T-cell (primary cell): ENCODE measurements around the gene ATP1A2. TPM values are rescaled to one million over a fixed set of nuclear protein-coding genes. Genes with fewer than 3 reads are reported as not detected.

Source experiments
- ATAC-seq, 4 experiments: fragments of 200-7000 bp in 3 of 4; fragments of 150-1000 bp in 1 of 4; cut with Tn5 transposase; replicated peaks in 1 of 4; 1 replicate in 3 of 4; 2 replicates in 1 of 4; pipeline ENCODE4 v1.10.0; 2021; ENCODE audit warnings: moderate library complexity in 3 of 4, mild to moderate bottlenecking in 2 of 4, moderate number of reproducible peaks in 1 of 4
- CTCF ChIA-PET, 2 donors: fragments of 300-600 bp; sonication (Branson Sonifier 250); formaldehyde crosslinking; loops; one replicate each; lab custom pipeline; 2022; ENCODE audit warnings: antibody characterized with exemption in 2 of 2; lab: Charles Lee
- POLR2A ChIA-PET, 2 donors: fragments of 300-600 bp; sonication (Branson Sonifier 250); formaldehyde crosslinking; loops; one replicate each; lab custom pipeline; 2022; ENCODE audit warnings: antibody characterized with exemption in 2 of 2; lab: Charles Lee
- DNase-seq, 35 experiments: peaks; one replicate each; pipeline versions ENCODE4 v3.0.0 to v3.0.0-alpha.2; 2013 to 2023
- H3K27ac ChIP-seq: one replicate; pipeline ENCODE4 v1.5.1; 2013; ENCODE audit warnings: low read length
- H3K27me3 ChIP-seq, 2 experiments: replicated peaks in 1 of 2; 1 replicate in 1 of 2; 2 replicates in 1 of 2; pipeline versions ENCODE4 v1.6.1 to v1.7.0; 2013; ENCODE audit warnings: low read length in 1 of 2, mixed read lengths in 1 of 2; ENCODE audit not compliant: control insufficient read depth in 2 of 2, insufficient read depth in 2 of 2; ENCODE audit errors: extremely low read depth in 1 of 2
- H3K36me3 ChIP-seq, 2 donors: 1 replicate in 1 of 2; 2 replicates in 1 of 2; pipeline versions ENCODE4 v1.6.1 to v1.7.0; 2013; ENCODE audit warnings: low read length in 1 of 2; ENCODE audit not compliant: control insufficient read depth in 2 of 2, insufficient read depth in 1 of 2; ENCODE audit errors: extremely low read depth in 1 of 2
- H3K4me1 ChIP-seq, 2 experiments: 1 replicate in 1 of 2; 2 replicates in 1 of 2; pipeline versions ENCODE4 v1.6.1 to v1.7.0; 2013; ENCODE audit warnings: low read length in 2 of 2, mixed read lengths in 1 of 2; ENCODE audit not compliant: insufficient read depth in 2 of 2, control insufficient read depth in 1 of 2; ENCODE audit errors: extremely low read depth in 1 of 2
- H3K4me3 ChIP-seq, 2 donors: 1 replicate in 1 of 2; 2 replicates in 1 of 2; pipeline versions ENCODE4 v1.5.1 to v1.7.0; 2013; ENCODE audit warnings: mild to moderate bottlenecking in 2 of 2, low read length in 1 of 2, moderate library complexity in 1 of 2; ENCODE audit not compliant: control insufficient read depth in 1 of 2; ENCODE audit errors: extremely low read depth in 1 of 2
- H3K9me3 ChIP-seq: 2 replicates; pipeline ENCODE4 v1.7.0; 2013
- H3K27ac Mint-ChIP-seq, 2 donors: one replicate each; pipeline ENCODE4 v1.8.0; 2020 to 2021; ENCODE audit warnings: mild to moderate bottlenecking in 2 of 2, mixed read lengths in 2 of 2
- H3K27me3 Mint-ChIP-seq, 2 donors: one replicate each; pipeline ENCODE4 v1.8.0; 2021 to 2022; ENCODE audit warnings: mixed read lengths in 2 of 2
- H3K36me3 Mint-ChIP-seq: one replicate; pipeline ENCODE4 v1.8.0; 2021; ENCODE audit warnings: mixed read lengths
- H3K4me1 Mint-ChIP-seq, 3 donors: one replicate each; pipeline ENCODE4 v1.8.0; 2020 to 2022; ENCODE audit warnings: mixed read lengths in 3 of 3, mild to moderate bottlenecking in 1 of 3
- H3K4me3 Mint-ChIP-seq, 3 donors: one replicate each; pipeline ENCODE4 v1.8.0; 2020 to 2022; ENCODE audit warnings: mild to moderate bottlenecking in 3 of 3, mixed read lengths in 3 of 3, moderate library complexity in 3 of 3
- H3K9me3 Mint-ChIP-seq, 3 donors: one replicate each; pipeline ENCODE4 v1.8.0; 2020 to 2022; ENCODE audit warnings: mixed read lengths in 3 of 3
- WGBS: methylation state at CpG from one replicate; pipeline ENCODE4 v1.1.5; 2013; ENCODE audit warnings: missing lambda C conversion rate; ENCODE audit not compliant: insufficient coverage; 5-methylcytosine and 5-hydroxymethylcytosine counted together
- total RNA-seq, 35 experiments: library from RNA in 6 of 35; stranded (reverse) in 6 of 35; fragments of 120-200 nt in 1 of 35; gene quantifications; one replicate each; pipeline versions ENCODE4 v1.2.1 to v1.2.4 and lab custom pipeline; 2013 to 2026

Gene ATP1A2
- total RNA-seq, 5 donors from 2014 or later (not counting 1 experiment from before 2014, with no cell fraction given): 0.10 to 0.26 TPM; not detected in 3

GRCh38 chr1:160179336-160179735, 63.8 kb downstream of the ATP1A2 start:
- Mint-ChIP-seq H3K36me3 (no peaks in the 10 kb centered on the region), H3K4me3 (no peak overlapping the region), H3K27me3 (peaks cover 3 to 14% of the 10 kb centered on the region in 2 donors), H3K27ac (no peak overlapping the region), H3K4me1 (no peaks in the 10 kb centered on the region), H3K9me3 (no peaks in the 10 kb centered on the region)
- CTCF ChIA-PET: no interaction called here
- Histone ChIP-seq H3K4me3 (no peak overlapping the region), H3K36me3 (no peaks in the 10 kb centered on the region), H3K27me3 (peaks cover 0 to 8% of the 10 kb centered on the region in 2 experiments), H3K4me1 (no peaks in the 10 kb centered on the region), H3K27ac (no peak overlapping the region), H3K9me3 (no peaks in the 10 kb centered on the region)
- POLR2A ChIA-PET: no interaction called here
- ATAC-seq: no peak
- WGBS: no CpG with 5 or more reads among the region's 4 CpGs
- DNase-seq: no peak

- Histone ChIP-seq H3K36me3 (no peaks in the 10 kb centered on the region), H3K9me3 (no peaks in the 10 kb centered on the region), H3K27ac (no peak overlapping the region), H3K4me3 (no peak overlapping the region), H3K27me3 (peaks cover 0 to 24% of the 10 kb centered on the region in 2 experiments), H3K4me1 (no peaks in the 10 kb centered on the region)
- peaks cover 4 to 8% of the 10 kb centered on the region in 2 donors for H3K27me3 Mint-ChIP-seq
- no peak overlapping the region for H3K27ac Mint-ChIP-seq
- 89% methylated on average over 4 of the region's 7 CpGs for WGBS
- CTCF ChIA-PET: no interaction called here
- ATAC-seq (no peak), DNase-seq (no peak)
- no peak overlapping the region for H3K4me3 Mint-ChIP-seq
- no peaks in the 10 kb centered on the region for H3K4me1 Mint-ChIP-seq
- H3K9me3 Mint-ChIP-seq: no peaks in the 10 kb centered on the region
- no peaks in the 10 kb centered on the region for H3K36me3 Mint-ChIP-seq
- POLR2A ChIA-PET: no interaction called here
Observed at GRCh38 chr1:160186246-160186645, 70.7 kb downstream of the ATP1A2 start.

- Mint-ChIP-seq H3K27me3 (peaks cover 4 to 8% of the 10 kb centered on the region in 2 donors), H3K4me1 (no peaks in the 10 kb centered on the region), H3K36me3 (no peaks in the 10 kb centered on the region), H3K4me3 (no peak overlapping the region), H3K9me3 (no peaks in the 10 kb centered on the region), H3K27ac (no peak overlapping the region)
- ATAC-seq (no peak), DNase-seq (no peak)
- no peak overlapping the region for H3K27ac ChIP-seq
- no peaks in the 10 kb centered on the region for H3K4me1 ChIP-seq
- 77% methylated on average over 2 of the region's 2 CpGs for WGBS
- no peak overlapping the region for H3K4me3 ChIP-seq
- ChIA-PET POLR2A (no interaction called here), CTCF (no interaction called here)
- H3K9me3 ChIP-seq: no peaks in the 10 kb centered on the region
- H3K27me3 ChIP-seq: peaks cover 0 to 19% of the 10 kb centered on the region in 2 experiments
- no peaks in the 10 kb centered on the region for H3K36me3 ChIP-seq
Observed at GRCh38 chr1:160186729-160187128, 71.2 kb downstream of the ATP1A2 start.

GRCh38 chr1:160187407-160187806, 71.8 kb downstream of the ATP1A2 start:
- ChIA-PET POLR2A (interaction anchor here in 1 of 2 donors (0.6 kb wide), 1 partner anchor 882 kb away, joined by 5 read pairs; the partner anchor contains the start of gene ARHGAP30), CTCF (no interaction called here)
- Histone ChIP-seq H3K27ac (no peak overlapping the region), H3K4me1 (no peaks in the 10 kb centered on the region), H3K4me3 (no peak overlapping the region), H3K36me3 (no peaks in the 10 kb centered on the region), H3K9me3 (no peaks in the 10 kb centered on the region), H3K27me3 (peaks cover 0 to 19% of the 10 kb centered on the region in 2 experiments)
- Mint-ChIP-seq H3K9me3 (no peaks in the 10 kb centered on the region), H3K36me3 (no peaks in the 10 kb centered on the region), H3K4me3 (no peak overlapping the region), H3K4me1 (no peaks in the 10 kb centered on the region), H3K27me3 (peaks cover 4 to 6% of the 10 kb centered on the region in 2 donors), H3K27ac (no peak overlapping the region)
- ATAC-seq: no peak
- 65% methylated on average over 4 of the region's 7 CpGs for WGBS
- no peak for DNase-seq

- Histone ChIP-seq H3K27ac (no peak overlapping the region), H3K9me3 (no peaks in the 10 kb centered on the region), H3K27me3 (peaks cover 0 to 19% of the 10 kb centered on the region in 2 experiments), H3K4me3 (no peak overlapping the region), H3K36me3 (no peaks in the 10 kb centered on the region), H3K4me1 (peaks cover 0 to 7% of the 10 kb centered on the region in 2 experiments)
- ATAC-seq (no peak), DNase-seq (no peak)
- ChIA-PET POLR2A (no interaction called here), CTCF (no interaction called here)
- no peaks in the 10 kb centered on the region for H3K36me3 Mint-ChIP-seq
- H3K27me3 Mint-ChIP-seq: peaks cover 4 to 6% of the 10 kb centered on the region in 2 donors
- no peak overlapping the region for H3K27ac Mint-ChIP-seq
- whole genome bisulfite sequencing: 80% methylated on average over 5 of the region's 7 CpGs
- no peaks in the 10 kb centered on the region for H3K9me3 Mint-ChIP-seq
- no peaks in the 10 kb centered on the region for H3K4me1 Mint-ChIP-seq
- H3K4me3 Mint-ChIP-seq: no peak overlapping the region
Observed at GRCh38 chr1:160188341-160188740, 72.8 kb downstream of the ATP1A2 start.

- CTCF ChIA-PET: interaction anchor here (0.5 to 4.4 kb wide), 10 partner anchors 46 to 1012 kb away, joined by 3 to 36 read pairs (median 6); partner anchors contain the start of gene NDUFS2 (in 1 of the 2)
Observed at GRCh38 chr1:160189649-160190625, 74.4 kb downstream of the ATP1A2 start, which contains the start of gene CASQ1. TSS of gene CASQ1 (plus strand) at chr1:160190575. CDS start at chr1:160190752, 177 bp downstream.

More at GRCh38 chr1:160189649-160190625, 74.4 kb downstream of the ATP1A2 start, which contains the start of gene CASQ1:
- no peak within 1 kb of the TSS for H3K4me3 Mint-ChIP-seq
- ATAC-seq: no peak
- H3K27me3 Mint-ChIP-seq: peaks cover 4 to 6% of the 10 kb centered on the region in 2 donors
- H3K27ac Mint-ChIP-seq: no peak within 1 kb of the TSS
- Histone ChIP-seq H3K36me3 (no peaks in the 10 kb centered on the region), H3K4me1 (peaks cover 0 to 8% of the 10 kb centered on the region in 2 experiments), H3K9me3 (no peaks in the 10 kb centered on the region), H3K27me3 (peaks cover 0 to 24% of the 10 kb centered on the region in 2 experiments), H3K27ac (no peak within 1 kb of the TSS), H3K4me3 (no peak within 1 kb of the TSS)
- no peaks in the 10 kb centered on the region for H3K4me1 Mint-ChIP-seq
- WGBS: 73% methylated on average over 2 of the region's 15 CpGs
- H3K36me3 Mint-ChIP-seq: no peaks in the 10 kb centered on the region
- H3K9me3 Mint-ChIP-seq: no peaks in the 10 kb centered on the region
- DNase-seq: no peak
- POLR2A ChIA-PET: no interaction called here
